GM03348 (cell line): ENCODE data around the gene ZNF799.
"Not testable (repeated sequence)": the region's sequence is repeated elsewhere in the genome, so short reads cannot be mapped to it uniquely, and the experiment has no call there.

Experiments used
- DNase-seq: peaks from one replicate; pipeline ENCODE4 v3.0.0; 2012; ENCODE audit warnings: low spot score

The ZNF799 gene

DNA sequence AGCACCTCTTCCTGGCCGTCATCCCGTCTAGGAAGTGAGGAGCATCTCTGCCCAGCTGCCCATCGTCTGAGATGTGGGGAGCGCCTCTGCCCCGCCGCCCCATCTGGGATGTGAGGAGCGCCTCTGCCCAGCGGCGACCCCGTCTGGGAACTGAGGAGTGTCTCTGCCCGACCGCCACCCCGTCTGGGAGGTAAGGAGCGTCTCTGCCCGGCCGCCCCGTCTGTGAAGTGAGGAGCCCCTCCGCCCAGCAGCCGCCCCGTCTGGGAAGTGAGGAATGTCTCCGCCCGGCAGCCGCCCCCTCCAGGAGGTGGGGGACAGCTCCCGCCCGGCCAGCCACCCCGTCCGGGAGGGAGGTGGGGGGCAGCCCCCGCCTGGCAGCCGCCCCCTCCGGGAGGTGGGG is 38.8 kb downstream of the ZNF799 start:
- DNase-seq = not testable (repeated sequence)

DNA sequence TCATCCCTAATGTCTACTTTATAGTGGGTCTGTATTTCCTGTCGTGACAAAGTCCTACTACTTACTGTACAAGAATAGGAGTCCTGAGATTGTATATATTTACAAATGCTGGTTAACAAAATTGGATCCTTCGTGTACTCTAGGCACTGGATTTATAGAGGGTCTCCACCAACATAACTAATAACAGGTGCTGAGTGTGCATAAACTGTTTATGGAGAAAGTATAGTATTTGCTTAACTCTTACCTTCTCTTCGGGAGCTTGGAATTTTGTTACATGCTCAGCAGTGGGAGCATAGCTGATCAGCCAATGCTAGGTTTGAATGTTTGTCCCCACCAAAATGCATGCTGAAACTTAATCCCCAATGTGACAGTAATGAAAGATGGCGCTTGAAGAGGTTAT is 47.7 kb downstream of the ZNF799 start:
- no peak for DNase-seq

DNA sequence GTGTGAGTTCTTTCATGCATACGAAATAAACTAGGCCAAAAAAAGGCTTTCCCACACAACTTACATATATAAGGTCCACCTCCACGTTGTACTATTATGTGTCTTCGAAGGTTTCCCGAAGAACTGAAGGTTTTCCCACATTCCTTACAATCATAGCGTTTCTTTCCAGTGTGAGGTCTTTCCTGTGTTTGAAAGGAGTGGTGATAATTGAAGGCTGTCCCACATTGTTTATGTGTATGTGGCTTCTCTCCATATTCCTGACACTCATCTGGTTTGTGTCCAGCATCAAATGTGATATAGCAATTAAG is 50.2 kb downstream of the ZNF799 start:
- DNase-seq = no peak

DNA sequence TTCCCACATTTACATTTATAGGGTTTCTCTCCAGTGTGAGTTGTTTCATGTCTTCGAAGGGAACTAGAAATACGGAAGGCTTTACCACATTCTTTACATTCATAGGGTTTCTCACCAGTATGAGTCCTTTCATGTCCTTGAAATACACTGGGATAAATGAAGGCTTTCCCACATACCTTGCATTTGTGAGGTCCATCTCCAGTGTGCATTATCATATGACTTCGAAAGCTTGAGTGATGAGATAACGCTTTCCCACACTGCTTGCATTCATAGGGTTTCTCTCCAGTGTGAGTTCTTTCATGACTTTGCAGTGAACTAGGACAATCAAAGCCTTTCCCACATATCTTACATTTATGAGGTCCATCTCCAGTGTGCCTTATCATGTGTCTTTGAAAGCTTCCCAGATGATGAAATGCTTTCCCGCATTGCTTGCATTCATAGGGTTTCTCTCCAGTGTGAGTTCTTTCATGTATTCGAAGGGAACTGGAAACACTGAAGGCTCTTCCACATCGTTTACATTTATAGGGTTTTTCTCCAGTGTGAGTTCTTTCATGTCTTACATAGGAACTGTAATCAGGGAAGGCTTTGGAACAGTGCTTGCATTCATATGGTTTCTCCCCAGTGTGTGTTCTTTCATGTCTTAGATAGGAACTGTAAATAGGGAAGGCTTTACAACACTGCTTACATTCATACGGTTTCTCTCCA is 50.7 kb downstream of the ZNF799 start:
- DNase-seq = no peak

DNA sequence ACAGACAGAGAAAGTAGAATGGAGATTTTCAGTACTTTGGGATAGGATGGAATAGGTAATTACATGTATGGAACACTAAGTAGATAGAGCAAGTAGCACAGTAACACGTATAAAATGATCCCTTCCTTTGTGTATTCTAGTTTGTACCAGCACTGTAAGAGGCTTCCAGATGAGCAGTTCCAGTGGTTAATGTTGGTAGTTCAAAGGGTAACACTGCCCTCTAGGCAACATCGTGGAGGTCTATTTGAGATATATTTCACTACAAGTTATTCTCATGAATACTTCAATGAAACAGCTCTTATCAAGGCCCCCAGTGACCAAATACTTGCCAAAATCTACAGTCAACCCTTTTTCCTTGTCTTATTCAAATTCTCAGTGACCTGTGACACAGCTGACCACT is 54.2 kb downstream of the ZNF799 start:
- DNase-seq = no peak

DNA sequence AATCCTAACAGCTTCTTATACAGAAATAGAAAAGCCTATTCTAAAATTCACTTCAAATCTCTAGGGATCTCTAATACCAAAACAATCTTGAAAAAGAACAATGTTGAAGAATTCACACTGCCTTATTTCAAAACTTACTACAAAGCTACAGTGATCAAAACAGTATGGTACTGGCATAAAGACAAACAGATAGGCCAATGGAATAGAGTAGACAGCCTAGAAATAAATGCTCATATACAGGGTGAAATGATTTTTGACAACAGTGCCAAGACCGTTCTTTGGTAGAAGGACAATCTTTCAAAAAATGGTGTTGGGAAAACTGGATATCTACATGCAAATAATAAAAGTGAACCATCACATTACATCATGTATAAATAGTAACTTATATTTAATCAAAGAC is 55.9 kb downstream of the ZNF799 start:
- DNase-seq = no peak
